Mesenteric fat pad (tissue), 1 donor: ENCODE results near the gene CSTB. TPM values are rescaled to one million over a fixed set of nuclear protein-coding genes. Genes with fewer than 3 reads are reported as not detected.

Experiments
- DNase-seq: peaks from one replicate; pipeline ENCODE4 v3.0.0-alpha.2; 2020; ENCODE audit warnings: low spot score
- total RNA-seq: library from RNA; stranded (reverse); fragmentation: NEBNext Ultra II Directional; extraction: Animal tissue kit (Norgen Biotek cat#: 25700); gene quantifications from one replicate; pipeline ENCODE4 v1.2.1, GENCODE V29; 2021
- donor health status: DM: yes; HTN: yes; CAD: no.

The CSTB gene
- total RNA-seq, 1 donor from 2014 or later = 84.9 TPM

DNA sequence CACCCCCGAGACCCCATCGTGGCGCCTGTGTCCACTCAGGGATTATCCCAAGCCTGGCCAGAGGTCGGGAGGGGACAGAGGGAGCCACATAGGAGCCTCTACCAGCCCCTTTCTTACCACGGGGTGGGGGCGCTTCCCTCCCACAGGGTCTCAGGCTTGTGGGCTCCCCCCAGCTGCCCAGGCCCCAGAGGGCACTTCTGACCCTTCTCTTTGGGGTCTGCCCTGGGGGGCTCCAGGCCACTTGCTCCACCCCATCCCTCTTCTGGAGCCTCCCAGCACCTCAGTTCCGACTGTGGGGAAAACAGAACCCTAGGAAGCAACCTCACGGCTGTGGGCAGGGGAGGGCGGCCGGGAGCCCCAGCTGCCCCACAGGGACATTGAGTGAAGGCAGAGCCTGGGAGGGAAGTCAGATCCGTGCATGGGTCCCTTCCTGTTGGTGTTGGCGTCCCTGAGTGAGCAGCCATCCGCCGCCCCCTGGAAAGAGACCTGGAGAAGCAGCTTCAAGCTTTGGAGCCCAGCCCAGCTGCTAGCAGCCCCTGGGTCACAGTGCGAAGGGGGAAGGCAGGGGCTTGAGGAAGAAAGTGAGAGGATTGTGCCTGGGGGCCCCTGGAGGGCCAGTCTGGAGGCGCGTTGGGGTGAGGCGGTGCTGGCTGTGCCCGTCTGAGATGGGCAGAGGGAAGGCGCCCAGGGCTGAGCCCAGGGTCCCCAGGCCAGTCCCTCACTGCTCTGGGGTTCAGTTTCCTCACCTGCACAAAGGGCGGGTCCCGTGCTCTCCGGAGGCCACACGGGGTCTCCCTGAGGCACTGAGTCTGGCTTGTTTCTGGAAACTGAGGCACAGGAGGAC, 35.4 kb upstream of the CSTB start:
- DNase-seq = no peak

GRCh38 chr21:43810505-43811261, 34.6 kb upstream of the CSTB start:
- DNase-seq = peak; percentile 95

DNA sequence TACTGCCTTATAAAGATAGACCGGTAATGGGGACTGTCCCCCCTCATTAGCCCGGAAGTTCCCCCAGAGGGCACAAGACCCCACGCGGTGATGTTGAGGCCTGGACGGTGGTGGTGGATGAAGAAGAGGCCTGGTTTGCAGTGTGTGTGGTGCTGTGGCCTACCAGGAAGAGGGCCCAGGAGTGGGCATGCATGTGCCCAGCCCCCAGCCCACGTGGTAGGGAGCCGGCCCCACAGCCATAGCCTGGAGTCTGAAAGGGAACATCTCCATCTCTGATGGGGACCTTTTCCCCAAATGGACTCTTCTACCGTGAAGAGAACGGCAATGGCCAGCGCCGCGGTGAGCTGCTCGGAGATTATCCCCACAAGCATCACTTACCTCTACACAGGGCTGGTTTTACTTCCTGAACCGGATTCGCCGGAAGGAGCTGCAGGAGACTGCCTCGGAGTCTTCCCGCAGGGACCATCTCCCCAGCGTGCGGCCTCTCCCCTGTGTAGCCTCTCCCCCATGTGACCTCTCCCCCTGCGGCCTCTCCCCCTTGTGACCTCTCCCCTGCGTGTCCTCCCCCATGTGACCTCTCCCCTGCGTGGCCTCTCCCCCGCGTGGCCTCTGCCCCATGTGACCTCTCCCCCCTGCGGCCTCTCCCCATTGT, 33.9 kb upstream of the CSTB start:
- DNase-seq = no peak

DNA sequence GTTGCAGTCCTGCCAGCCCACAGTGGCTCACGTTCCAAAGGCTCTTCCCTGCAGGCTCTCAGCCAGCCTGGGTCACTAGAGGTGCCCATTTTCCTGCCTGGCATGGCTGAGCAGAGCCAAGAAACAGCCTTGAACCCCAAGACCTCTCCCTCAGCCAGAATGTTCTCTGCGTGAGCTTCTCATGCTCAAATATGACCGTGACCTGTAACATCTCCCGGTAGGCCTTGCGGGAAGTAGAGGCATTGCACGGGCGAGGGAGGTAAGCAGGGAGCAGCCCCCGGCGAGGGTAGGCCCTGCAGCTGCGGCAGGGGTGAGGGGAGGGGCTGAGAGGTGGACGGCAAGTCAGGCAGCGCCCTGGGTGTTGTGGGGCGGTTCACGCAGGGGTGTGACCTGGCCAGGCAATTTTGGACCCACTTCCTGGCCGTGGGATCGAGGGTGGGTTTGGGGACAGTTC, 33.3 kb upstream of the CSTB start:
- no peak for DNase-seq

- no peak for DNase-seq
These were observed 32.7 kb upstream of the CSTB start for GRCh38 chr21:43808832-43809251.

- DNase-seq = no peak
These were observed 32.3 kb upstream of the CSTB start for GRCh38 chr21:43808367-43808766.

DNA sequence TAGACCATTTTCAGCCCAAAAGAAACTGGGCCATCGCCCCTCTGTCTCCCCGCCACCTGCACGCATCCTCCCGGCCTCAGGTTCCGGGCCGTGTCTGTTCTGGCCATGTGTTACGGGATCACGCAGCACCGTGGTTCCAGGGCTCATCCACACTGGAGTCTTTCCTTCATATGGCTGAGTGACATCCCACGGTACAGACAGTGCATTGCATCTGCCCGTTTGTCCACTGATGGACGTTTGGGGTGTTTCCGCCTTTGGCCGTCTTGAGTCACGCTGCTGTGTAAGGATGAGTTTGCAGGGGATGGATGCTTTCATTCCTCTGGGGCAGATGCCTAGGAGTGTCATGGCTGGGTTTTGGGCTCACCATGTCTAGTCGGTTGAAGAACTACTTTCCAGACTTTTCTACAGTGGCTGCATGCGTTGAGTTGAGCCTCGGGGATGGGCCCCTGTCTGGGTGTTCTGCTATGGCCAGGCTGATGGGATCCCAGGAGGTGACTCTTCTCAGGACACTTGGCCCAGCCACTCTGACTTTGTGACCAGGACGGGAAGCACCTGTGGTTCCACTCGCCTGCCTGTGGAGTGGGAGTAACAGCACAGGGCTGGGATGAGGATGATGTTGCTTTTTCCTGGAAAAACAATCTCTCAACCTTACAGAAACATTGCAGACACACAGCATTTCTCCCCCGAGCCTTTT, 30.1 kb upstream of the CSTB start:
- no peak for DNase-seq

DNA sequence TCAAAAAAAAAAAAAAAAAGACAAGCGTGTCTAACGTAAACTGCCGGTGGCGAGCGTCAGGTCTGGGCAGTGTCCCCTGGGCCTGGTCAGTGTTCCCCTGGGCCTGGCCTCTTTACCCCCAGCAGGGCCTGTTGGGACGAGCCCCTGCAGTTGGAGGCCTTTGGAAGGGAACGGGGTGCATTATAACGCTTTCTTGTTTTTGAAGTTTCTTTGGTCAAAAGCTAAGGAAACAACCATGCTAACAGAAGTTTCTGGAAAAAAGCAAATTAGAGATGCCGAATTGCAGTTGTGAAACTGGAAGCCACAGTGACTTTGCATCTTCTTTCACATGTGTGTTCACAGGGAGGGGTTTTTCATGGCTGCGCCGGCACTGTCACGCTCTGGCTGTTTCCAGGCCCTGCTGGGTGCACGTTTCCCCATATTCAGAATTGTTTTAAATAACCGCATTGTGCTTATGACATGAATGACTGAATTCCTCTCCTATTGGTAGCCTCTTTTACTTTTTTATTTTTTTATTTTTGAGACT, 29.2 kb upstream of the CSTB start:
- DNase-seq = no peak

GRCh38 chr21:43803558-43804300, 27.6 kb upstream of the CSTB start:
- no peak for DNase-seq

DNA sequence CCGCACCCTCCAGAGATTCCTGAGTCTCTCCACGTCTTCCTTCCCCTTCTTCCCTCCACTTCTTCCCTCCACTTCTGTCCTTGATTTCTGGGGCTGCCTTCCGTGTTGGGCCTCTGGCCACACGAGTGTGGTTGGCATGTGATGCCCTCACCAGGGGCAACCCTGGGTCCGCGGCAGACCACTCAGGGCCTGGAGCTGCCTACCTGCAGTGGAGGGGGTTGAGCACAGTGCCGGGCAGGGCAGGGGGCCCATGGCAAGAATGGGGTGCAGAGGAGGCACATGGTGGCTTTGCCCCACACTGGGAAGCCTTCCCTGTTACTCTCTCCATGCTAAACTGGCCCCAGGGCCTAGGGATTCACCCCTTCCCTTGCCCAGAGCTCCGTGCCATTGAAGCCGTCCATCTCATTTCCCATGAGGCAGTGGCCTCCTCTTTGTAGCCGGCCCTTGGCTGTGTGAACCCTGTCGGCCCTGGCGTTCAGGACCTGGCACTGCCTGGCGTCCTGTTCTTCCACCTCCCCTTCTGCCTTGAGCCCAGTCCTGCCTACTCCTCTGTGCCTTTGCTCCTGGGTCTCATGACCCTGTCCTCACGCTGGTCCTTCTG, 26.7 kb upstream of the CSTB start:
- DNase-seq = no peak

DNA sequence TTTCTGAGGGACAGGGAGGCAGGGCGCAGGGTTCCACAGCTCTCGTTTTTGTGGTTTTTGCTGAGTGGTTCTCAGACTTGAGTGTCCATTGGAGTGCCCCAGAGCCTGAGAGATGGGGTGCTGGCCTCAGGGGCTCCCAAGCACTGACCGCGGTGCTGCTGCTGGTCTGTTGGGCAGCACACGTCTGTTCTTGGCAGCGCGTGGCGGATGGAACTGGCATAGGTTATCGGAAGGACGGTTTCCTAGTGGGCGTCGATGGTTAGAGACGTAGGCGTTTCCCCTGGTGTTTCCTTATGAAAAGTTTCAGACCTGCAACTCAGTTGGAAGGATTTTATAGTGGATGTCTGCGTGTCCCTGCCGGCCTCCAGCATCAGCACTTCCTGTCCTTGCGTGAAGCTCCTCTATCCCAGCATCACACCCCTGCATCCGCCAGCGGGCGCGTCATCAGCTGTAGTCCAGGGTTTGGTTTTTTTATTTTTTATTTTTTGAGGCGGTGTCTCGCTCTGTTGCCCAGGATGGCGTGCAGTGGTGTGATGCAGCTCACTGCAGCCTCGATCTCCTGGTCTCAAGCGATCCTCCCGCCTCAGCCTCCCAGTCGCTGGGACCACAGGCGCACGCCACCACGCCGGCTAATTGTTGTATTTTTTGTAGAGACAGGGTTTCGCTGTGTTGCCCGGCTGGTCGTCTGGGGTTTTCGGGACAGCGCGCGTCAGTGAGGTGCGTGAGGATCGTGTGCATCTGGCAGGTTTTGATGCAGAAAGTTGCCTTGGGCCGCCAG, 25.1 kb upstream of the CSTB start:
- no peak for DNase-seq

GRCh38 chr21:43800566-43800965, 24.5 kb upstream of the CSTB start:
- DNase-seq = no peak

GRCh38 chr21:43800124-43800523, 24.0 kb upstream of the CSTB start:
- DNase-seq = no peak

DNA sequence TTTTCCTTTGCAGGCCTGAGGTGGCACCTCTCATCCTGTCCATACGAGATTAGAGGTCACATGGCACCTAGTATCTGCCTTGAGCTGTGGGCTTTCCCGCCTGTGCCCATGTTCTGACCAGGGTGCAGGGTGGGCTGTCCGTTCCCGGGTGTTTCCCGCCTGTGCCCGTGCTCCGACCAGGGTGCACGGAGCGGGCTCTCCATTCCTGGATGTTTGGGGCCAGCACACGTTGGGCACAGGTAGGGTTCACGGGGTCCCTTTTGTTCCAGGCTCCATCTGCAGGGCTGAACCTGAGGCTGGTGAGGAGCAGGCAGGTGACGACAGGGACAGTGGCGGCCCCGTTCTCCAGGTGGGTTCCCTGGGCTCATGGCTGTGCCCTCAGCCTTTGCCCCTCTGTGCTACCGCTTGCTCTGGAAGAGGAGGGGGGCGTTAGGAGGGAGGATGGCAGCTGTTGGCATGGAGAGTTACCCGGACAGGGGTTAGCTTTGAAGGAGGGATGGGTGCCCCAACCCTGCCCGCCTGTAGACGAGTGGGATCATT, 23.3 kb upstream of the CSTB start:
- DNase-seq = no peak

GRCh38 chr21:43797925-43798715, 22.0 kb upstream of the CSTB start:
- DNase-seq = no peak

DNA sequence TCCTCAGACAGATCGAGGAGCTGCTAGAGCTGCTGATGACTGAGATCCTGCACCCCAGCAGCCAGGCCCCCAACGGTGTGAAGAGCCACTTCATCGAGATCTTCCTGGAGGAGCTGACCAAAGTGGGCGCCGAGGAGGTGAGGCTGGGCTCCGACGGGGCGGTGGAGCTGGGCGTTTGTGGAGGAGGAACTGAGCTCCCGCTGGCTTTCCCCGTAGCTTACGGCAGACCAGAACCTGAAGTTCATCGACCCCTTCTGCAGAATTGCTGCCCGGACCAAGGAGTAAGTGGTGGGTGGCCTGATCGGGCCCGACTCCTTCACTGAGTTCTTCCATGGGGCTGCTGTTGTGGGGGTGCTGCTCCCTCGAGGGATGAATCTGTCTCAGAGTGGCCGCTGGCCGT, 21.3 kb upstream of the CSTB start:
- no peak for DNase-seq

- DNase-seq = no peak
These were observed 18.7 kb upstream of the CSTB start for GRCh38 chr21:43794857-43795256.

DNA sequence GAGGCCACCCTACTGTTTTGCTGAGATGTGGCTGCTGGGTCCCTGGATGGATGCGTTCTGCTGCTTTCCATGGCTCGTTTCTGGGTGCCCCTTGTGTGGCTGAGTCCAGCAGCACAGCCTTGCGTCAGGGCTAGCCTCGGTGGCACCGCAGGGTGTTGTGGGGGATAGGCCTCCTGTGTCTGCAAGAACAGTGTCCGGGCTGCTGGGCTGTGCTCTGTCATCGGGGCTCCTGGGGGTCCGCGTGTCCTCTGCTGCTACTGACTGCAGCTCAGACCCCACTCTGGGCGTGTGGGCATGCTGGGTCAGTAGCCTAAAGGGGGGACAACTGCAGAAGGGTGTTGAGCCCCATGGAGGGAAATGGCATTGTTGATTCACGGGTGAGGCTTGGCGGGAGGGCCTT, 18.2 kb upstream of the CSTB start:
- no peak for DNase-seq
